Duodenal mucosa (tissue), 2 donors: Measurements from ENCODE around the gene SBNO2.

Source experiments
- H3K27ac ChIP-seq: one replicate; pipeline ENCODE4 v1.7.0; 2013; ENCODE audit warnings: low read depth, low read length
- H3K27me3 ChIP-seq, 2 donors: one replicate each; pipeline ENCODE4 v1.7.0; 2013; ENCODE audit warnings: low read length in 2 of 2, control low read depth in 1 of 2; ENCODE audit not compliant: insufficient read depth in 2 of 2, control insufficient read depth in 1 of 2
- H3K36me3 ChIP-seq, 2 donors: one replicate each; pipeline ENCODE4 v1.7.0; 2013; ENCODE audit warnings: low read length in 2 of 2, control low read depth in 1 of 2; ENCODE audit not compliant: insufficient read depth in 2 of 2, control insufficient read depth in 1 of 2
- H3K4me1 ChIP-seq, 2 donors: one replicate each; pipeline ENCODE4 v1.7.0; 2013; ENCODE audit warnings: low read length in 2 of 2, control low read depth in 1 of 2; ENCODE audit not compliant: insufficient read depth in 2 of 2, control insufficient read depth in 1 of 2
- H3K4me3 ChIP-seq, 2 donors: one replicate each; pipeline ENCODE4 v1.7.0; 2013; ENCODE audit warnings: low read length in 2 of 2, low read depth in 1 of 2
- H3K9ac ChIP-seq, 2 donors: one replicate each; pipeline ENCODE4 v1.7.0; 2013; ENCODE audit warnings: low read length in 2 of 2, low read depth in 1 of 2
- H3K9me3 ChIP-seq, 2 donors: one replicate each; pipeline ENCODE4 v1.7.0; 2013; ENCODE audit warnings: low read length in 2 of 2, control low read depth in 1 of 2; ENCODE audit not compliant: control insufficient read depth in 1 of 2

SBNO2 gene

GRCh38 chr19:1173845-1174809 lies at the start of gene SBNO2:
Gene SBNO2 (minus strand): TSS chr19:1174268. CDS start chr19:1154276, 19,992 bp downstream.
- H3K9me3 ChIP-seq = no peaks in the 10 kb centered on the region
- H3K9ac ChIP-seq = peak within 1 kb of the TSS; percentile 81 to 83
- H3K27me3 ChIP-seq = no peaks in the 10 kb centered on the region
- H3K4me1 ChIP-seq = peaks cover 16 to 32% of the 10 kb centered on the region in 2 donors
- H3K27ac ChIP-seq = peak within 1 kb of the TSS; percentile 85
- H3K36me3 ChIP-seq = peaks cover 5 to 13% of the 10 kb centered on the region in 2 donors
- H3K4me3 ChIP-seq = peak within 1 kb of the TSS; percentile 80 to 85

- Histone ChIP-seq H3K4me3 (no peak overlapping the region), H3K9me3 (no peaks in the 10 kb centered on the region), H3K4me1 (no peaks in the 10 kb centered on the region), H3K9ac (no peak overlapping the region), H3K27me3 (no peaks in the 10 kb centered on the region), H3K36me3 (peaks cover 9 to 61% of the 10 kb centered on the region in 2 donors), H3K27ac (no peak overlapping the region)
These were observed 49.2 kb upstream of the SBNO2 start for GRCh38 chr19:1223018-1223855.

DNA sequence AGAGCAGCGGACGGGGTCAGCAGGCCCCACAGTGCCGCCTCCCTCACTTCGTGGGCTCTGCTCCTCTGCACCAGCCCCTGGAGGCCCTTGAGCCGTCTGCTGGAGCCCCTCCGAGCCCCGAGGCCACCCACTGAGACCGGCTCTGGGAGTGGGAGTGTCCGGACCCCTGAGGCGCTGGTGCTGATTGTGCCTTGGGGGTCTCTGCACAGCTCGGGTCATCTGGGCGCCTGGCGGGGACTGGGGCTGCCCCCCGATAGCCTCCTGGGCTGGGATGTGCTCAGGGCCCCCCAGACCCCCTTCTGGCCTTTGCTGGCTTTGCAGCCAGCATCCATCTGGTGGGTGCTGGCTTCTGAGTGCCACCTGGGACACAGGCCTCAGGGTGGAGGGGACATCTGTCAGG lies 48.3 kb upstream of the SBNO2 start:
- no peaks in the 10 kb centered on the region for H3K27me3 ChIP-seq
- H3K36me3 ChIP-seq = peaks cover 11 to 61% of the 10 kb centered on the region in 2 donors
- H3K4me1 ChIP-seq = no peaks in the 10 kb centered on the region
- H3K4me3 ChIP-seq = no peak overlapping the region
- no peaks in the 10 kb centered on the region for H3K9me3 ChIP-seq
- H3K9ac ChIP-seq = no peak overlapping the region
- H3K27ac ChIP-seq = no peak overlapping the region

DNA sequence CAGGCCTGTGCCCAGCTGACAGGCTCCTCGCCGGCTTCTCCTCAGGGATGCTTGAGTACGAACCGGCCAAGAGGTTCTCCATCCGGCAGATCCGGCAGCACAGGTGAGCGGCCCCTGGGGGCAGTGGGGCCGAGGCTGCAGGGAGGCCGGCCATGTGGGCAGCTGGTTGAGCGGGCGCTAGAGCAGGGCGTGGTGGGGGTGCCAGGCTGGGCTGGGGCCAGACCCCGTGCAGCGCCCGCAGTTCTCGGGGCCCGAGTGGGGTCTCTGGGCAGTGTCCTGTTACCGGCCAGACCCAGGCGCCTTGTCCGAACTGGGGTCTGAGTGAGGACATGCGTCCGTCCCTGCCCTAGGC lies 47.8 kb upstream of the SBNO2 start:
- H3K27me3 ChIP-seq = no peaks in the 10 kb centered on the region
- H3K4me1 ChIP-seq = peaks cover 0 to 1% of the 10 kb centered on the region in 2 donors
- no peak overlapping the region for H3K27ac ChIP-seq
- no peak overlapping the region for H3K4me3 ChIP-seq
- H3K9ac ChIP-seq = no peak overlapping the region
- H3K36me3 ChIP-seq = peaks cover 11 to 65% of the 10 kb centered on the region in 2 donors
- no peaks in the 10 kb centered on the region for H3K9me3 ChIP-seq

DNA sequence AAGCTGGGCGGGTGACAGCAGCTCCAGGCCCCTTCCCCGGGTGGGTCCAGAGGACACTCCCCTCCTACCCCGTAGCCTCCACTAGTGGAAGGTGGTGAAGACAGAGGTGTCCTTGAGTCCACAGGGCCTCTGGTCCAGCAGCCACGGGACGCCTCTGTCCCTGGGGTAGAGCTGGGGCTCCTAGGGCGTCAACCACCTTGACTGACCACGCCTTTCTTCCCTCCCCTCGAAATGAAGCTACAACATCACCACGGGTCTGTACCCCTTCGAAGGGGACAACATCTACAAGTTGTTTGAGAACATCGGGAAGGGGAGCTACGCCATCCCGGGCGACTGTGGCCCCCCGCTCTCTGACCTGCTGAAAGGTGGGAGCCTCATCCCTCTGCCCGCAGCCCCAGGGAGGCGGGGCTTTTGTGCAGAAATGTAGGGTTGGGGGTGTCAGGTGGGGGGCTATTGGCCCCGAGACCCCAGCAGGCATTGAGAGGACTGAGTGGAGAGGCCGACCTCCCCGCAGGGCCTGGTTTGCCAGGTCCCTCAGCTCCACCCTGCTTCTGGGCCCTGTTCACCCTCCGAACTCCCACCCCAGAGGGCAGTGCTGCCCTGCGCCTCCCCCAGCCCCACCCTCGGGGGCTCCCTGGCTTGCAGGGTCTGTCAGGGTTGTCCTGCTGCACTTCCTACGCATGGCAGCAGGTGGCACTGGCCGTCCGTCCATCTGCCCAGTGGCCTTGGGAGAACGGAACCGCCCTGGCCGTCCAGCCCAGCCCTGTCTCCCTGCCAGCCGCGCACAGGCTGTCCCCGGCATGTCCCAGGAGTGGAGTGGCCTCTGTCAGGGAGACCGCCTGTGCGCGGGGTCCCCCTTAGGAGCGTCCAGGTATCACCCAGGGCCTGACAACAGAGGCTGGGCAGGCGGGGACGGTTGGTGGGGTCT lies 47.2 kb upstream of the SBNO2 start:
- Histone ChIP-seq H3K4me1 (peaks cover 0 to 5% of the 10 kb centered on the region in 2 donors), H3K36me3 (peaks cover 11 to 64% of the 10 kb centered on the region in 2 donors), H3K4me3 (no peak overlapping the region), H3K9ac (no peak overlapping the region), H3K27me3 (no peaks in the 10 kb centered on the region), H3K27ac (no peak overlapping the region), H3K9me3 (no peaks in the 10 kb centered on the region)

- no peaks in the 10 kb centered on the region for H3K27me3 ChIP-seq
- no peak overlapping the region for H3K9ac ChIP-seq
- H3K9me3 ChIP-seq = no peaks in the 10 kb centered on the region
- H3K27ac ChIP-seq = no peak overlapping the region
- peaks cover 0 to 5% of the 10 kb centered on the region in 2 donors for H3K4me1 ChIP-seq
- no peak overlapping the region for H3K4me3 ChIP-seq
- H3K36me3 ChIP-seq = peaks cover 11 to 57% of the 10 kb centered on the region in 2 donors
These were observed 46.4 kb upstream of the SBNO2 start for GRCh38 chr19:1220477-1220930.

- Histone ChIP-seq H3K27ac (no peak overlapping the region), H3K9ac (no peak overlapping the region), H3K4me3 (no peak overlapping the region), H3K4me1 (peaks cover 0 to 11% of the 10 kb centered on the region in 2 donors), H3K27me3 (no peaks in the 10 kb centered on the region), H3K9me3 (no peaks in the 10 kb centered on the region), H3K36me3 (peaks cover 11 to 54% of the 10 kb centered on the region in 2 donors)
These were observed 45.9 kb upstream of the SBNO2 start for GRCh38 chr19:1219786-1220476.

- H3K27ac ChIP-seq = peak overlapping the region; percentile 51
These were observed 44.9 kb upstream of the SBNO2 start for GRCh38 chr19:1218751-1219567.

More at GRCh38 chr19:1218751-1219567, 44.9 kb upstream of the SBNO2 start:
- peaks cover 11 to 49% of the 10 kb centered on the region in 2 donors for H3K36me3 ChIP-seq
- H3K27me3 ChIP-seq = no peaks in the 10 kb centered on the region
- H3K4me1 ChIP-seq = peaks cover 8 to 21% of the 10 kb centered on the region in 2 donors
- H3K4me3 ChIP-seq = no peak overlapping the region
- no peak overlapping the region for H3K9ac ChIP-seq
- H3K9me3 ChIP-seq = no peaks in the 10 kb centered on the region
